HepG2 (cell line): ENCODE measurements around the gene STIMATE. TPM values are rescaled to one million over a fixed set of nuclear protein-coding genes. Genes with fewer than 3 reads are reported as not detected.

Experiments
- ATAC-seq: fragments of 200-7000 bp; cut with Tn5 transposase; 3 replicates; pipeline ENCODE4 v1.9.1; 2020; ENCODE audit warnings: mild to moderate bottlenecking, moderate library complexity
- BruUV-seq: library from RNA; stranded (reverse); fragments of 400-500 nt; replicated peaks from 2 replicates; lab custom pipeline; 2021; lab: Mats Ljungman, UMichigan
- CTCF ChIA-PET: fragments of 300-600 bp; formaldehyde crosslinking; extraction: SDS; loops from one replicate; lab custom pipeline; 2021; ENCODE audit warnings: low total read pairs, inconsistent platforms, low intra/inter-chr PET ratio; lab: Yijun Ruan, JAX
- POLR2A ChIA-PET: fragments of 350-600 bp; sonication (Branson Sonifier 250); formaldehyde crosslinking; loops from one replicate; lab custom pipeline; 2020; ENCODE audit warnings: antibody characterized with exemption, inconsistent platforms; lab: Yijun Ruan, JAX
- DNase-seq: peaks from one replicate; pipeline ENCODE4 v3.0.0-alpha.2; 2015; ENCODE audit warnings: low spot score
- FAIRE-seq: peaks from 3 replicates; lab custom pipeline; 2011; peaks lifted over from hg19 to GRCh38; lab: Jason Lieb, UNC
- H2AFZ ChIP-seq: one replicate; pipeline ENCODE4 v1.6.1; 2011; ENCODE audit warnings: low read length, inconsistent platforms
- H3K27ac ChIP-seq: fragments of 300-600 bp; 3 replicates; pipeline ENCODE4 v1.8.0; 2011; ENCODE audit warnings: mixed run types, mild to moderate bottlenecking, mixed read lengths, low read length, inconsistent platforms; ENCODE audit not compliant: insufficient read depth; ENCODE audit errors: extremely low read length
- H3K27me3 ChIP-seq, 2 experiments: fragments of 200-600 bp in 1 of 2; 2 replicates in 1 of 2; 3 replicates in 1 of 2; pipeline versions ENCODE4 v1.6.0 to v1.8.0; 2011; ENCODE audit warnings: low read length in 2 of 2, mild to moderate bottlenecking in 2 of 2, moderate library complexity in 2 of 2, inconsistent platforms in 1 of 2; ENCODE audit not compliant: insufficient read depth in 2 of 2, control insufficient read depth in 1 of 2
- H3K36me3 ChIP-seq, 2 experiments: fragments of 200-600 bp in 1 of 2; replicated peaks in 1 of 2; 2 replicates in 1 of 2; 3 replicates in 1 of 2; pipeline versions ENCODE4 v1.5.1 to v1.8.0; 2011; ENCODE audit warnings: low read length in 2 of 2, inconsistent platforms in 1 of 2; ENCODE audit not compliant: insufficient read depth in 2 of 2, control insufficient read depth in 1 of 2
- H3K4me1 ChIP-seq: 2 replicates; pipeline ENCODE4 v1.5.1; 2012; ENCODE audit warnings: low read length, inconsistent platforms; ENCODE audit not compliant: insufficient read depth
- H3K4me2 ChIP-seq: 2 replicates; pipeline ENCODE4 v1.6.0; 2011; ENCODE audit warnings: low read depth, low read length, inconsistent platforms
- H3K4me3 ChIP-seq, 3 experiments: fragments of 200-600 bp in 1 of 3; sonication (generic), shearing (Covaris generic) in 1 of 3; replicated peaks in 1 of 3; 2 replicates each; pipeline ENCODE4 v1.5.1; 2011 to 2016; ENCODE audit warnings: low read length in 3 of 3, inconsistent platforms in 2 of 3, low read depth in 2 of 3, mild to moderate bottlenecking in 2 of 3, control low read depth in 1 of 3, mixed read lengths in 1 of 3; ENCODE audit not compliant: insufficient read depth in 1 of 3
- H3K79me2 ChIP-seq: one replicate; pipeline ENCODE4 v1.6.1; 2011; ENCODE audit warnings: low read length, inconsistent platforms; ENCODE audit not compliant: insufficient read depth
- H3K9ac ChIP-seq: 2 replicates; pipeline ENCODE4 v1.6.0; 2011; ENCODE audit warnings: mild to moderate bottlenecking, low read depth, low read length, inconsistent platforms; ENCODE audit not compliant: insufficient read depth
- H3K9me3 ChIP-seq: 2 replicates; pipeline ENCODE4 v1.5.1; 2012; ENCODE audit warnings: mild to moderate bottlenecking, low read length
- H4K20me1 ChIP-seq: 2 replicates; pipeline ENCODE4 v1.6.0; 2011; ENCODE audit warnings: inconsistent platforms, mild to moderate bottlenecking, low read length, moderate library complexity; ENCODE audit not compliant: insufficient read depth
- BCL3 ChIP-seq: sonication (generic); formaldehyde crosslinking; IDR thresholded peaks from 2 replicates; pipeline ENCODE4 v1.5.1; 2020; ENCODE audit warnings: mild to moderate bottlenecking, missing genetic modification reagents, moderate library complexity
- ELF3 ChIP-seq: IDR thresholded peaks from 2 replicates; pipeline ENCODE4 v1.6.1; 2016; ENCODE audit warnings: missing genetic modification reagents, missing compliant biosample characterization
- FOXA3 ChIP-seq: IDR thresholded peaks from 2 replicates; pipeline ENCODE4 v1.6.1; 2016; ENCODE audit warnings: missing genetic modification reagents, missing compliant biosample characterization
- GATAD2A ChIP-seq: IDR thresholded peaks from 2 replicates; pipeline ENCODE4 v1.6.1; 2016
- HMGA1 ChIP-seq: sonication (generic); formaldehyde crosslinking; conservative IDR thresholded peaks from 2 replicates; pipeline ENCODE4 v1.4.0; 2020; ENCODE audit warnings: missing genetic modification reagents
- NBN ChIP-seq: fragments of 450-650 bp; conservative IDR thresholded peaks from 2 replicates; pipeline ENCODE4 v1.6.1; 2017
- RBFOX2 ChIP-seq: fragments of 200-400 bp; formaldehyde crosslinking; IDR thresholded peaks from 2 replicates; pipeline ENCODE4 v1.6.1; 2017; ENCODE audit warnings: low read depth, mild to moderate bottlenecking, low read length
- U2AF2 ChIP-seq: fragments of 200-400 bp; formaldehyde crosslinking; IDR thresholded peaks from 2 replicates; pipeline ENCODE4 v1.6.1; 2017; ENCODE audit warnings: low read depth, mild to moderate bottlenecking, low read length
- ZBTB7A ChIP-seq: sonication (generic); formaldehyde crosslinking; IDR thresholded peaks from 2 replicates; pipeline ENCODE4 v1.8.0; 2022; ENCODE audit warnings: mild to moderate bottlenecking, missing genetic modification reagents
- ZNF160 ChIP-seq: sonication (generic); formaldehyde crosslinking; IDR thresholded peaks from 2 replicates; pipeline ENCODE4 v1.8.0; 2022; ENCODE audit warnings: mild to moderate bottlenecking, inconsistent platforms, missing genetic modification reagents
- ZNF513 ChIP-seq: sonication (generic); formaldehyde crosslinking; conservative IDR thresholded peaks from 2 replicates; pipeline ENCODE4 v1.5.0; 2020; ENCODE audit warnings: missing genetic modification reagents
- ZNF576 ChIP-seq: sonication (generic); formaldehyde crosslinking; IDR thresholded peaks from 2 replicates; pipeline ENCODE4 v1.4.0; 2020; ENCODE audit warnings: mild to moderate bottlenecking, missing genetic modification reagents
- ZNF598 ChIP-seq: sonication (generic); formaldehyde crosslinking; IDR thresholded peaks from 2 replicates; pipeline ENCODE4 v1.5.1; 2020; ENCODE audit warnings: mild to moderate bottlenecking, missing genetic modification reagents, borderline replicate concordance
- ZNF629 ChIP-seq: sonication (generic); formaldehyde crosslinking; conservative IDR thresholded peaks from 2 replicates; pipeline ENCODE4 v1.5.0; 2020; ENCODE audit warnings: missing genetic modification reagents
- ZSCAN25 ChIP-seq: sonication (generic); formaldehyde crosslinking; IDR thresholded peaks from 2 replicates; pipeline ENCODE4 v1.8.0; 2022; ENCODE audit warnings: mild to moderate bottlenecking, missing genetic modification reagents
- WGBS: methylation state at CpG from one replicate; pipeline ENCODE4 v1.1.6; 2017; ENCODE audit warnings: low lambda C conversion rate; 5-methylcytosine and 5-hydroxymethylcytosine counted together
- in situ Hi-C: cut with HindIII; loops from 2 replicates; pipeline ENCODE4 v1.10.0; 2017; ENCODE audit warnings: low pct_unique_long_range_greater_than_20kb; ENCODE audit not compliant: extremely low pct_ligation_motif_present
- intact Hi-C: fragments of 100-400 bp; cut with micrococcal nuclease; formaldehyde crosslinking; loops from one replicate; pipeline ENCODE4 v1.10.0; 2022; ENCODE audit not compliant: unreplicated experiment
- polyA plus RNA-seq, 8 experiments: library from polyadenylated mRNA; depleted of rRNA in 3 of 8; stranded (reverse) in 7 of 8; unstranded in 1 of 8; fragments of >200 nt; fragmentation: Illumina TruSeq in 4 of 8; extraction: Trizol in 4 of 8; gene quantifications; 2 replicates each; pipeline versions ENCODE4 v1.2.1 to v1.2.3, GENCODE V29; 2011 to 2016; ENCODE audit warnings: low read depth in 4 of 8, missing spikeins in 1 of 8, mixed read lengths in 1 of 8; ENCODE audit not compliant: insufficient read depth in 1 of 8
- total RNA-seq, 5 experiments: library from RNA; depleted of rRNA; stranded (reverse); fragments of >200 nt; fragmentation: Illumina TruSeq; extraction: Trizol; gene quantifications; 2 replicates each; pipeline ENCODE4 v1.2.3, GENCODE V29; 2016; ENCODE audit warnings: low read depth in 1 of 5
- TF ChIP-seq, protein P1 (sequence below): sonication (generic); formaldehyde crosslinking; IDR thresholded peaks from 2 replicates; pipeline ENCODE4 v1.8.1; 2023; ENCODE audit warnings: mild to moderate bottlenecking, missing genetic modification reagents, borderline replicate concordance

The STIMATE gene
- total and polyA plus RNA-seq, 2 of the 13 experiments (the other 11 are each of a cell fraction or from before 2014, with no cell fraction given), result 5.7 to 11.7 TPM

GRCh38 chr3:52833202-52833601 is 64.1 kb downstream of the STIMATE start:
- H3K36me3 ChIP-seq, result no peaks in the 10 kb centered on the region
- no peak overlapping the region for H3K27ac ChIP-seq
- no peak overlapping the region for H2AFZ ChIP-seq
- no peaks in the 10 kb centered on the region for H3K79me2 ChIP-seq
- intact Hi-C loops (no loop called here), in situ Hi-C loops (no loop called here)
- 98% methylated on average over 6 of the region's 14 CpGs for WGBS
- ATAC-seq (no peak), FAIRE-seq (no peak), DNase-seq (no peak)
- no peak overlapping the region for H3K4me2 ChIP-seq
- no peaks in the 10 kb centered on the region for H3K27me3 ChIP-seq
- H3K4me3 ChIP-seq, result no peak overlapping the region
- no peaks in the 10 kb centered on the region for H3K9me3 ChIP-seq
- POLR2A ChIA-PET, result no interaction called here
- TF ChIP-seq ZBTB7A (CRISPR knock-in tag) (no peak), FOXA3 (CRISPR knock-in tag) (no peak), ZNF576 (CRISPR knock-in tag) (no peak), HMGA1 (CRISPR knock-in tag) (no peak)
- peaks cover 60% of the 10 kb centered on the region for H3K4me1 ChIP-seq
- CTCF ChIA-PET, result no interaction called here
- BruUV-seq, result no TSS peak
- H4K20me1 ChIP-seq, result no peaks in the 10 kb centered on the region
- H3K9ac ChIP-seq, result no peak overlapping the region

- H3K9ac ChIP-seq, result no peak overlapping the region
- 0% methylated on average over 5 of the region's 21 CpGs for whole genome bisulfite sequencing
- CTCF ChIA-PET, result no interaction called here
- DNase-seq (peak; percentile 64), FAIRE-seq (peak; percentile 43), ATAC-seq (peak; percentile 13)
- H3K27ac ChIP-seq, result no peak overlapping the region
- no peaks in the 10 kb centered on the region for H3K9me3 ChIP-seq
- intact Hi-C loops (no loop called here), in situ Hi-C loops (no loop called here)
- no peaks in the 10 kb centered on the region for H3K79me2 ChIP-seq
- H2AFZ ChIP-seq, result no peak overlapping the region
- no peaks in the 10 kb centered on the region for H3K36me3 ChIP-seq
- no peaks in the 10 kb centered on the region for H3K27me3 ChIP-seq
- H3K4me1 ChIP-seq, result peaks cover 75% of the 10 kb centered on the region
- peak overlapping the region; percentile 86 for H3K4me2 ChIP-seq
- POLR2A ChIA-PET, result interaction anchor here (1.8 kb wide), 1 partner anchor 37 kb away, joined by 4 read pairs; the partner anchor contains the start of gene ITIH3
- no TSS peak for BruUV-seq
- H3K4me3 ChIP-seq, result peak overlapping the region in 2 of 3 experiments; percentile 35 to 60; a peak in 3 of 6 replicates
- no peaks in the 10 kb centered on the region for H4K20me1 ChIP-seq
- TF ChIP-seq ZNF513 (CRISPR knock-in tag) (no peak), ZNF160 (CRISPR knock-in tag) (no peak), ZNF629 (peak; percentile 46; the same call in 1 of the 2 replicates), RBFOX2 (no peak), NBN (no peak), BCL3 (CRISPR knock-in tag) (peak; percentile 58; the same call in 1 of the 2 replicates), ELF3 (CRISPR knock-in tag) (no peak), ZNF598 (0 out of 2 replicates have a peak, but pooled peaks have one; percentile 26), U2AF2 (no peak), GATAD2A (CRISPR knock-in tag) (peak; percentile 48), ZSCAN25 (CRISPR knock-in tag) (peak; percentile 47; the same call in 1 of the 2 replicates)
- TF ChIP-seq, protein P1, sequence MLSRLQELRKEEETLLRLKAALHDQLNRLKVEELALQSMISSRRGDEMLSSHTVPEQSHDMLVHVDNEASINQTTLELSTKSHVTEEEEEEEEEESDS (CRISPR knock-in tag), result no peak
Observed at GRCh38 chr3:52831500-52832301, 65.6 kb downstream of the STIMATE start.
